Measurements from ENCODE around the gene ZNF780A.

ZNF780A gene

DNA sequence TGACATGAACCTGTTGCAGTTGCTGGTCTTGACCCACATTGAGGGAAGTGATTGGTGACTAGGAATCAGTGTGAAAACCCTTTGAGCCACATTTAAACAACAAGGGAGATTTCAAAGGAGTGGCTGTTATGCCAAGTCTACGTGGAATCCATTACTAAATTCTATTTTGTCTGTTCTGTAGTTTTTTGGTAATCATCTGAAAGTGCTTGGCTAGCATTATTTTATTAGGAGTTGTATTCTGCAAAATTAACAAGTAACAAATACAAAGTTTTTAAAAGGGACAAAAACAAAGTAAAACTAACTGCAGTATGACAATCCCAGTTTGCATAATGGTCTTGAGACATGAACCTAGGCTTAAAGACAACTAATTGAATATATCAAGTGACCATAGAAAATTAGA is 14.0 kb upstream of the ZNF780A start:
- H3K36me3 Mint-ChIP-seq = peaks cover 0 to 3% of the 10 kb centered on the region in 2 donors
- peaks cover 0 to 6% of the 10 kb centered on the region in 2 donors for H3K27me3 Mint-ChIP-seq
- no peaks in the 10 kb centered on the region for H3K4me1 Mint-ChIP-seq
- no peak for DNase-seq
- H3K9me3 Mint-ChIP-seq = peaks cover 0 to 4% of the 10 kb centered on the region in 2 donors
- ATAC-seq (replicated peaks) = no peak
- H3K27ac Mint-ChIP-seq = no peak overlapping the region
- H3K4me3 Mint-ChIP-seq = no peak overlapping the region

DNA sequence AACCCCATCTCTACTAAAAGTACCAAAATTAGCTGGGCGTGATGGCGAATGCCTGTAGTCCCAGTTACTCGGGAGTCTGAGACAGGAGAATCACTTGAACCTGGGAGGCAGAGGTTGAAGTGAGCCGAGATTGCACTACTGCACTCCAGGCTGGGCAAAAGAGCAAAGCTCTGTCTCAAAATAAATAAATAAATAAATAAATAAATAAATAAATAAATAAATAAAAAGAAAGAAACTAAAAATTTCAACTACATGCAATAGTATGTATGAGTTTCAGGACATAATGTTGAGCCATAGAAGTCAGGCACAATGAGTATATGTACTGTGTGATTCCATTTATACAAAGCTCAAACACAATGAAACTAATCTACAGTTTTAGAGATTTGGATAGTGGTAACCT is 12.9 kb upstream of the ZNF780A start:
- Mint-ChIP-seq H3K4me1 (no peaks in the 10 kb centered on the region), H3K27ac (no peak overlapping the region), H3K9me3 (peaks cover 0 to 4% of the 10 kb centered on the region in 2 donors), H3K27me3 (peaks cover 0 to 13% of the 10 kb centered on the region in 2 donors), H3K36me3 (peaks cover 0 to 3% of the 10 kb centered on the region in 2 donors), H3K4me3 (no peak overlapping the region)
- ATAC-seq (replicated peaks) (no peak), DNase-seq (no peak)

DNA sequence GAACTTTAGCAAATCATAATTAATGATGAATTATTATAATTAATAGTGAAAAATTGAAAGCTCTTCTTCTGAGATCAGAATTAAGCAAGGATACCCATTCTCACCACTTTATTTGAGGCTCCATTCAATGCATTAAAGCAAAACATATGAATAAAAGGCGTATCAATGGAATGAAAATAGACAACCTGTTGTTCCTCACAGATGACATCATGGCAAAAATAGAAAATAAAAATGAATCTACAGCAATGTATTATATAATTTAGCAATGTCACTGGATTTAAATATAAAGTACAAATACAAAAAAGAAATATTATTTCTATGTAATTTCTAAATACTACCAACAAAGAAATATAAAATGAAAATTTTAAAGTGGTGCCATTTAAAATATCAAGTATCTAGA is 11.1 kb upstream of the ZNF780A start:
- Mint-ChIP-seq H3K4me1 (no peaks in the 10 kb centered on the region), H3K27me3 (peaks cover 10 to 28% of the 10 kb centered on the region in 2 donors), H3K9me3 (peaks cover 0 to 4% of the 10 kb centered on the region in 2 donors), H3K27ac (no peak overlapping the region), H3K36me3 (peaks cover 0 to 3% of the 10 kb centered on the region in 2 donors), H3K4me3 (no peak overlapping the region)
- no peak for DNase-seq
- no peak for ATAC-seq (replicated peaks)

DNA sequence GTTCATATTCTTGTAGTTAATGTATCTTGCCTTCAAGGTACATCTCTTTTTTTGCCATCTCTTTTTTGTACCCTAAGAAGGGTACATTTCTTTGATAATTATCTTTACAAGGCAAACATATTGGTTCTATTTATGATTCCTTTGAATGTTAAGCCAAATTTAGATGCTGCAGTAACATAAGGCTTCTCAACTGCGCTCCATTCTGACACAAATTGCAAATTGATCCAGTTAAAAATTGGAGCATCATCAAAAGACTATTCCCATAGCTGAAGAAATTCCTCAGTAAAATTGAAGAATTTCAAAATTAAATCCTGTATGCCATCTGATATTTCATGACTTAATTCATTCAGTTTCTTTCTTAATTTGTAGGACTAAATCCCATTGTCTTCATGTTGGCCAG is 2.7 kb upstream of the ZNF780A start:
- peaks cover 9 to 12% of the 10 kb centered on the region in 2 donors for H3K36me3 Mint-ChIP-seq
- H3K27ac Mint-ChIP-seq = no peak overlapping the region
- H3K4me1 Mint-ChIP-seq = peaks cover 10 to 20% of the 10 kb centered on the region in 2 donors
- no peak overlapping the region for H3K4me3 Mint-ChIP-seq
- H3K9me3 Mint-ChIP-seq = peaks cover 6% of the 10 kb centered on the region in 2 donors
- H3K27me3 Mint-ChIP-seq = peaks cover 26 to 32% of the 10 kb centered on the region in 2 donors
- no peak for ATAC-seq (replicated peaks)
- DNase-seq = no peak

DNA sequence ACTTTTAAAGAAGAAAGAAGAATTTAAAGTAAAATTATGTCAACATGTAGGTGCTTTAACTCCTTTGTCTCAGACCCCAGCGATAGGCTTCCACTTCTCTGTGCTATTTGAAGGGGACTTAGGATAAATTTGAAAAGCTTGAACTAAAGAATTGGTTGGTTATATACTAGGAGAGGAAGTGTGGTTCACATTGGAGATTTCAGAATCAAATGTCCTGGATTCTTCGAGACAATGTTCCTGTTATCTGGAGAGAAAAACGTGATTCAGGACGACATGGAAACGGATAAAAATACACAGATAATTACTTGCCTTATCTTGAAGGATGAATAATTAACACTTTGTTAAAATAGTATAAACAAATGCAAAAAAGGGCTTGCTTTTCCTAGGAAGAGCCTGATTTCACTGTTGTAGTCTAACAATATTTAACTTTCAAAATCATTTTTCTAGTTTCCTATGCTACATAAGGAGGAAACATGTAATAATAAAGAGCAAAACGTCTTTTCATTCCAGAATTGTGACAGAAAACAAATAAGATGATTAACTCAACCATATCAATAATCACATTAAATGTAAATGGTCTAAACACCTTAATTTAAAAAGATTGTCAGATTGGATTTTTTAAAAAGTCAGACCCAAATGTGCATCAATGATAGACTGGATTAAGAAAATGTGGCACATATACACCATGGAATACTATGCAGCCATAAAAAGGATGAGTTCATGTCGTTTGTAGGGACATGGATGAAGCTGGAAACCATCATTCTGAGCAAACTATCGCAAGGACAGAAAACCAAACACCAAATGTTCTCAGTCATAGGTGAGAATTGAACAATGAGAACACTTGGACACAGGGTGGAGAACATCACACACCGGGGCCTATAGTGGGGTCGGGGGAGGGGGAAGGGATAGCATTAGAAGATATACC is 724 bp upstream of the ZNF780A start:
- no peak for ATAC-seq (replicated peaks)
- H3K27ac Mint-ChIP-seq = peak overlapping the region; percentile 99
- peaks cover 16 to 22% of the 10 kb centered on the region in 2 donors for H3K36me3 Mint-ChIP-seq
- peaks cover 10 to 31% of the 10 kb centered on the region in 2 donors for H3K4me1 Mint-ChIP-seq
- peak overlapping the region; percentile 98 to 100 for H3K4me3 Mint-ChIP-seq
- H3K9me3 Mint-ChIP-seq = peaks cover 6 to 10% of the 10 kb centered on the region in 2 donors
- no peak for DNase-seq
- peaks cover 16 to 18% of the 10 kb centered on the region in 2 donors for H3K27me3 Mint-ChIP-seq

DNA sequence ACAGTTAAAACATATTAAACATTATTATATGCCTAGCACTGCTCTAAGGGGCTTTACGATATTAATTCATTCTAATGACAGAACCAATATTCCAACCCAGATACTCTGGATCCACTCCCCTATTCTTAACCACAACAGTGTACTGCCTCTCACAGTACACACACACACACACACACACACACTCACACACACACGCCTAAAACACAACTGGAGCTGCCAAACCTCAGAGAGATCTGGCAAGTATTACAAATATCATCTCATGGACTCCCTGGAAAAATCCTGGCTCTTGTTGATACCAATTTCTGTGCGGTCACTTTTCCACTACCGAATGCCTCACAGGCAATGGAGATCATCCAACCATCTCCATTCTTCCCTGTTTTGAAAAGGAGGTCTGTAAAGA is 1.3 kb downstream of the ZNF780A start:
- DNase-seq (no peak), ATAC-seq (replicated peaks) (no peak)
- H3K27me3 Mint-ChIP-seq = peaks cover 0 to 2% of the 10 kb centered on the region in 2 donors
- H3K27ac Mint-ChIP-seq = peak overlapping the region; percentile 75
- H3K4me3 Mint-ChIP-seq = peak overlapping the region; percentile 98 to 100
- H3K9me3 Mint-ChIP-seq = peaks cover 0 to 6% of the 10 kb centered on the region in 2 donors
- H3K4me1 Mint-ChIP-seq = peaks cover 10 to 31% of the 10 kb centered on the region in 2 donors
- peaks cover 17 to 22% of the 10 kb centered on the region in 2 donors for H3K36me3 Mint-ChIP-seq

DNA sequence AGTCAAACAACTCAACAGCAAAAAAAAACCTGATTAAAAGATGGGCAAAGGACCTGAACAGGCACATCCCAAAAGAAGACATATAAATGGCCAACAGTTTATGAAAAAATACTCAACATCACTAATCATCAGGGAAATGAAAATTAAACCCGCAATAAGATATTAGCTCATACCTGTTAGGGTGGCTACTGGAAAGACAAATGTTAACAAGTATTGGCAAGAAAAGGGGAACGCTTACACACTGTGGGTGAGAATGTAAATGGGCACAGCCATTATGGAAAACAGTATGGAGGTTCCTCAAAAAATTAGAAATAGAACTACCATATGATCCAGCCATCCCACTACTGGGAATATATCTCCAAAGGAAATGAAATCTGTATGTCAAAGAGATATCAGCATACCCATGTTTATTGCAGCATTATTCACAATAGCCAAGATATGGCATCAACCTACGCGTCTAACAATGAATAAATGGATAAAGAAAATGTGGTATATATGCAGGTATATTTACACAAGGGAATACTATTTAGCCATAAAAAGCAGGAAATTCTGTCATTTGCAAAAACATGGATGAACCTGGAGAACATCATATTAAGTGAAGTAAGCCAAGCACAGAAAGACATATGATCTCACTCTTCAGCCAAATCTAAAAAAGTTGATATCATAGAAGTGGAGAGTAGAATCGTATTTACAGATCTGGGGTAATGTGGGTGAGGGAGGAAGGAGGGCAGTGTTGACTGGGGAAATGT is 2.3 kb downstream of the ZNF780A start:
- Mint-ChIP-seq H3K4me1 (peaks cover 10 to 31% of the 10 kb centered on the region in 2 donors), H3K36me3 (peaks cover 22 to 28% of the 10 kb centered on the region in 2 donors), H3K9me3 (peaks cover 0 to 6% of the 10 kb centered on the region in 2 donors), H3K4me3 (no peak overlapping the region), H3K27ac (no peak overlapping the region), H3K27me3 (no peaks in the 10 kb centered on the region)
- DNase-seq (no peak), ATAC-seq (replicated peaks) (no peak)

DNA sequence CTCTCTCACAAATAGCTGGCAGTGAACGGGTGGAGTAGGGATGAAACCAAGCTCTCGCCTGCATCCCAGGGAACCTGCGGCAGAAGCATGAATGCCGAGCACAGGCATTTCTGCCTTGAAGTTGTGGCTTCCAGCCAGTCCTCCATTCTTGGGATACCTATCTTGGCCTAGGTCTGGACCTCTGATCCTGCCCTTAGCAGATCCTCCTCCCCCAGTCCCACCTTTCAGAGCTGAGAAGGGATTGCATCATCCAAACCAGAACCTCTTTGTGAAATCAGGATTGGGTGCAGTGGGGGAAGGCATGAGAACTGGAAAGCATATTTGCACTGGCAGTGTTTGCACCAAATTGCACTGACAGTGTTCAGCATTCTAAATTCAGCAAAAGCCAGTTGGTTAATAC is 5.8 kb downstream of the ZNF780A start:
- no peak overlapping the region for H3K4me3 Mint-ChIP-seq
- H3K27ac Mint-ChIP-seq = no peak overlapping the region
- H3K27me3 Mint-ChIP-seq = no peaks in the 10 kb centered on the region
- DNase-seq (no peak), ATAC-seq (replicated peaks) (no peak)
- H3K36me3 Mint-ChIP-seq = peaks cover 41 to 56% of the 10 kb centered on the region in 2 donors
- H3K9me3 Mint-ChIP-seq = peaks cover 6 to 10% of the 10 kb centered on the region in 2 donors
- H3K4me1 Mint-ChIP-seq = peaks cover 15 to 45% of the 10 kb centered on the region in 2 donors

DNA sequence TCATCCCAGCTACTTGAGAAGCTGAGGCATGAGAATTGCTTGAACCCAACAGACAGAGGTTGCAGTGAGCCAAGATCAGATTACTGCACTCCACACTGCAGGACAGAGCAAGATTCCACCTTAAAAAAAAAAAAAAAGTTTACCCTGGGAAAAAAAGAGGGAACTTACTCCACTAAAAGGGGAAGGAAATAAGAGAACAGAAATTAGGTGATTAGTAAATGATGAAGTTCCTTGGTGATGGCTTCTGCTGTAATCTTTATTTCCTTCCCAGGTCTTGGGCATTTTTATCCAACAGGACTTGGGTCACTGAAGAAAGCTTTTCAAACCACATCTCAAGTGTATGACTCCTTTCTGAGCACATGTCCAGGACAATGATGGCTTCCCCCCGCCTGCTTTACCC is 9.3 kb downstream of the ZNF780A start:
- Mint-ChIP-seq H3K4me1 (peaks cover 10 to 22% of the 10 kb centered on the region in 2 donors), H3K36me3 (peaks cover 61 to 75% of the 10 kb centered on the region in 2 donors), H3K27ac (no peak overlapping the region), H3K4me3 (no peak overlapping the region), H3K9me3 (peaks cover 28 to 33% of the 10 kb centered on the region in 2 donors), H3K27me3 (no peaks in the 10 kb centered on the region)
- DNase-seq (no peak), ATAC-seq (replicated peaks) (no peak)

DNA sequence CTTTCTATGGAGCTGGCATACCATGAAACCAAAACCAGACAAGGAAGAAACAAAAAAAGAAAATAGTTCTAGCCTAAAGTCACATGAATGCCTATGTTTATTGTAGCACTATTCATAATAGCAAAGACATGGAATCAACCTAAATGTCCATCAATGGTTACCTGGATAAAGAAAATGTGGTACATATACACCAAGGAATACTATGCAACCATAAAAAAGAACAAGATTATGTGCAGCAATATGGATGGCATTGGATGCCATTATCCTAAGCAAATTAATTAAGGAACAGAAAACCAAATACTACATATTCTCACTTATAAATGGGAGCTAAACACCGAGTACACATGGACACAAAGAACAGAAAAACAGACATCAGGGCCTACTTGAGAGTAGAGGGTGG is 10.5 kb downstream of the ZNF780A start:
- H3K4me3 Mint-ChIP-seq = no peak overlapping the region
- H3K27me3 Mint-ChIP-seq = no peaks in the 10 kb centered on the region
- H3K36me3 Mint-ChIP-seq = peaks cover 72 to 87% of the 10 kb centered on the region in 2 donors
- H3K27ac Mint-ChIP-seq = no peak overlapping the region
- ATAC-seq (replicated peaks) = no peak
- H3K9me3 Mint-ChIP-seq = peaks cover 29 to 33% of the 10 kb centered on the region in 2 donors
- H3K4me1 Mint-ChIP-seq = peaks cover 10 to 22% of the 10 kb centered on the region in 2 donors
- no peak for DNase-seq

DNA sequence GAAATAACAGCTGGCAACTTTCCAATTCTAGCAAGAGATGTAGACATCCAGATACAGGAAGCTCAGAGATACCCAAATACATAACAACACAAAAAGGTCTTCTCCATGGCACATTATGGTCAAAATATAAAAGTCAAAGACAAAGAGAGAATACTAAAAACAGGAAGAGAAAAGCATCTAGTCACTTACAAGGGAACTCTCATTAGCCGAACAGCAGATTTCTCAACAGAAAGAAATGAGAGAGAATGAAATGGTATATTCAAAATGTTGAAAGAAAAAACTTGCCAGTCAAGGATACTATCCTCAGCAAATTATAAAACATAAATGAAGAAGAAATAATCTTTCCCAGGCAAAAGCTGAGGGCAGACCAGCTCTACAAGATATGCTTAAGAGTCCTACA is 12.4 kb downstream of the ZNF780A start:
- H3K27ac Mint-ChIP-seq = no peak overlapping the region
- no peak for ATAC-seq (replicated peaks)
- H3K9me3 Mint-ChIP-seq = peaks cover 29 to 33% of the 10 kb centered on the region in 2 donors

DNA sequence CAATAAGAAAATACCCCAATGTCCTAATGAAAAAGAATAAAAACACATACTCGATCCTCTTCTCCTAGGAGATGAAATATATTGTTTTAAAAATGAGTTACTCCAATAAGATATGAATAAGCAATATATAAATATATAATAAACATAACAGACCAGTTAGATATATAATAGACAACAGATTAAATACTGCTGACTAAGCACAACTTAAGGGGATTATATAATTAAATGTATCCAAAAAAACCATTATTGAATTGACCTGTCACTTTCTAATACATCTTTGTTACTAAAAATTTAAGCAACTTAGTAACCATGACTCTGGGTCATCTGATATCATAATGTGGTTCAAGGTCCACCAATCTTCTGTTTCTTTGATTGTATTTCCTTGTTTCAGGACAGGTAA is 20.7 kb downstream of the ZNF780A start:
- peaks cover 4% of the 10 kb centered on the region in 2 donors for H3K9me3 Mint-ChIP-seq
- H3K4me3 Mint-ChIP-seq = no peak overlapping the region
- peaks cover 1 to 5% of the 10 kb centered on the region in 2 donors for H3K4me1 Mint-ChIP-seq
- H3K36me3 Mint-ChIP-seq = peaks cover 38 to 56% of the 10 kb centered on the region in 2 donors
- ATAC-seq (replicated peaks) = no peak
- no peak overlapping the region for H3K27ac Mint-ChIP-seq
- H3K27me3 Mint-ChIP-seq = no peaks in the 10 kb centered on the region
- no peak for DNase-seq

More for the DNA sequence above, 12.4 kb downstream of the ZNF780A start:
- Mint-ChIP-seq H3K4me3 (no peak overlapping the region), H3K4me1 (peaks cover 10 to 22% of the 10 kb centered on the region in 2 donors), H3K27me3 (no peaks in the 10 kb centered on the region), H3K36me3 (peaks cover 81 to 94% of the 10 kb centered on the region in 2 donors)
- no peak for DNase-seq

DNA sequence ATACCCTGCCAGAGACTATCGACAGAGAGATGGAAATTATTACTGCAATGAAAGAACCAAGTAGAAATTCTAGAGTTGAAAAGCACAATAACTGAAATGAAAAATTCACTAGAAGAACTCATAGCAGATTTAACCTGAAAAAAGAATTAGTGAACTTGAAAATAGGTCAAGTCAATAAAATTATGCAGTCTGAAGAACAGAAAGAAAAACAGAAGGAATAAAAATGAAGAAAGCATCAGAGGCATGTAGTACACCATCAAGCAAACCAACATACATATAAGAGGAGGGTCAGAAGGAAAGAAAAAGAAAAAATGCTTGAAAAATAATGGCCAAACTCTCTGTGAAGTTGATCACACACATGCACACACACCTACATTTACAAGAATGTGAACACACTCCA is 31.1 kb downstream of the ZNF780A start:
- H3K36me3 Mint-ChIP-seq = peaks cover 10% of the 10 kb centered on the region in 2 donors
- ATAC-seq (replicated peaks) = no peak
- DNase-seq = no peak
- no peak overlapping the region for H3K27ac Mint-ChIP-seq
- peaks cover 10 to 20% of the 10 kb centered on the region in 2 donors for H3K4me1 Mint-ChIP-seq
- H3K27me3 Mint-ChIP-seq = peaks cover 6 to 9% of the 10 kb centered on the region in 2 donors
- no peak overlapping the region for H3K4me3 Mint-ChIP-seq
- H3K9me3 Mint-ChIP-seq = peaks cover 13 to 16% of the 10 kb centered on the region in 2 donors

DNA sequence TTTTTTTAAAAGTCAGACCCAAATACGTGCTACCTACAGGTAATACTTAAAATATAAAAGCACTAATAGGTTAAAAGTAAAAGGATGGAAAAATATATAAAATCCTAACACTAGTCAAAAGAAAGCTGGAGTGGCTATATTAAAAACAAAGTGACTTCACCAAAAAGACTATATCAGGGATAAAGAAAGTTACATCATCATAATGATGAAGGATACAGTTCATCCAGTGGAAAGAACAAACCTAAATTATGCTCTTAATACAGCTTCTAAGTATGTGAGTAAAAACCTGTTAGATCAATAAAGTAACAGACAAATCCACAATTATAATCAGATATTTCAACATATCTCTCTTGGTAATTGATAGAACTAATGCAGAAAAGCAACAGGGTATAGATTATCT is 33.6 kb downstream of the ZNF780A start:
- DNase-seq (no peak), ATAC-seq (replicated peaks) (no peak)
- Mint-ChIP-seq H3K36me3 (peaks cover 22 to 23% of the 10 kb centered on the region in 2 donors), H3K27ac (no peak overlapping the region), H3K4me1 (peaks cover 17 to 43% of the 10 kb centered on the region in 2 donors), H3K4me3 (peak overlapping the region in 1 of 2 donors; percentile 97), H3K27me3 (peaks cover 6 to 9% of the 10 kb centered on the region in 2 donors), H3K9me3 (peaks cover 14 to 15% of the 10 kb centered on the region in 2 donors)
